CD4-positive, alpha-beta T cell treated with Interleukin-4 for 1 hour (primary cell): Measurements from ENCODE around the gene SIRT1.
"Not testable (repeated sequence)": the region's sequence is repeated elsewhere in the genome, so short reads cannot be mapped to it uniquely, and the experiment has no call there.

Source experiments
- DNase-seq, 2 donors: peaks; one replicate each; pipeline ENCODE4 v3.0.0-alpha.2; 2020 to 2022

Gene SIRT1

DNA sequence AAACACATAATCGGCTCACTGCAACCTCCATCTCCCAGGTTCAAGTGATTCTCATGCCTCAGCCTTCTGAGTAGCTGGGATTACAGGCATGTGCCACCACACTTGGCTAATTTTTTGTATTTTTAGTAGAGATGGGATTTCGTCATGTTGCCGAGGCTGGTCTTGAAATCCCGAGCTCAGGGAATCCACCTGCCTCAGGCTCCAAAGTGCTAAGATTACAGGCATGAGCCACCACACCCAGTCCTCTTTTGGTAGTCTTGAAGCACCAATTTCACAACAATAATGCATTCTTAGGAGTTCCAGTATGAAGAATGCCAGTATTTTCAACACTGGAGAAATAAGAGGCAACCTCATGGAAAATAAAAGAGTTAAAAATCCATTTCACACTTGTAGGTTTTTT lies 81.6 kb downstream of the SIRT1 start:
- DNase-seq: not testable (repeated sequence)
